Peyer's patch (tissue), 4 donors: Measurements from ENCODE around the gene DNAJC6. TPM values are rescaled to one million over a fixed set of nuclear protein-coding genes. Genes with fewer than 3 reads are reported as not detected.

Experiments
- DNase-seq, 3 donors: peaks; one replicate each; pipeline ENCODE4 v3.0.0-alpha.2; 2017 to 2019
- H3K27ac ChIP-seq, 4 donors: fragments of 200-600 bp; sonication (generic); one replicate each; pipeline ENCODE4 v1.5.1; 2016 to 2019
- H3K27me3 ChIP-seq, 2 donors: fragments of 200-600 bp; sonication (generic); one replicate each; pipeline ENCODE4 v1.5.1; 2019
- H3K36me3 ChIP-seq, 3 donors: fragments of 200-600 bp; sonication (generic); one replicate each; pipeline ENCODE4 v1.5.1; 2016 to 2019
- H3K4me1 ChIP-seq, 4 donors: fragments of 200-600 bp; sonication (generic); one replicate each; pipeline ENCODE4 v1.5.1; 2016 to 2019
- H3K4me3 ChIP-seq, 4 donors: fragments of 200-600 bp; sonication (generic); 1 replicate in 3 of 4; 2 replicates in 1 of 4; pipeline ENCODE4 v1.5.1; 2016 to 2019; ENCODE audit warnings: mild to moderate bottlenecking in 1 of 4
- H3K9me3 ChIP-seq, 4 donors: fragments of 200-600 bp; sonication (generic); one replicate each; pipeline ENCODE4 v1.5.1; 2016 to 2019; ENCODE audit warnings: mild to moderate bottlenecking in 1 of 4
- CTCF ChIP-seq, 6 experiments: fragments of 450-650 bp in 4 of 6; fragments of 200-600 bp in 2 of 6; sonication (generic) in 1 of 6; IDR thresholded peaks; one replicate each; pipeline ENCODE4 v1.5.1; 2017 to 2019; ENCODE audit warnings: antibody characterized with exemption in 6 of 6, mild to moderate bottlenecking in 3 of 6, moderate library complexity in 1 of 6
- POLR2A ChIP-seq, 2 donors: fragments of 450-650 bp; IDR thresholded peaks; one replicate each; pipeline ENCODE4 v1.5.1; 2017; ENCODE audit warnings: antibody characterized with exemption in 2 of 2, mild to moderate bottlenecking in 2 of 2, moderate library complexity in 2 of 2
- total RNA-seq, 4 donors: library from RNA; depleted of rRNA; stranded (reverse); fragments of >200 nt; gene quantifications; one replicate each; pipeline ENCODE4 v1.1.0, GENCODE V29; 2016

DNAJC6 gene
- total RNA-seq, 4 donors from 2014 or later = 0.35 to 1.7 (median 0.76) TPM; not detected in 1

- Histone ChIP-seq H3K4me1 (no peaks in the 10 kb centered on the region), H3K4me3 (no peak overlapping the region), H3K27me3 (no peaks in the 10 kb centered on the region), H3K36me3 (no peaks in the 10 kb centered on the region), H3K27ac (no peak overlapping the region), H3K9me3 (no peaks in the 10 kb centered on the region)
- DNase-seq = no peak
- TF ChIP-seq POLR2A (IDR thresholded peaks at IDR 0.05) (no peak), CTCF (IDR thresholded peaks at IDR 0.05) (no peak)
These were observed 33.9 kb downstream of the DNAJC6 start for GRCh38 chr1:65343286-65343685.

GRCh38 chr1:65344171-65344814, 35.0 kb downstream of the DNAJC6 start:
- H3K9me3 ChIP-seq = no peaks in the 10 kb centered on the region
- no peak overlapping the region for H3K27ac ChIP-seq
- H3K4me3 ChIP-seq = no peak overlapping the region
- H3K4me1 ChIP-seq = no peaks in the 10 kb centered on the region
- no peaks in the 10 kb centered on the region for H3K36me3 ChIP-seq
- no peaks in the 10 kb centered on the region for H3K27me3 ChIP-seq
- no peak for TF ChIP-seq CTCF (IDR thresholded peaks at IDR 0.05)
- no peak for TF ChIP-seq POLR2A (IDR thresholded peaks at IDR 0.05)
- no peak for DNase-seq

GRCh38 chr1:65346190-65346589, 36.8 kb downstream of the DNAJC6 start:
- TF ChIP-seq POLR2A (IDR thresholded peaks at IDR 0.05) = no peak
- H3K4me1 ChIP-seq = no peaks in the 10 kb centered on the region
- H3K9me3 ChIP-seq = no peaks in the 10 kb centered on the region
- H3K27ac ChIP-seq = no peak overlapping the region
- H3K27me3 ChIP-seq = no peaks in the 10 kb centered on the region
- no peak for DNase-seq
- H3K36me3 ChIP-seq = no peaks in the 10 kb centered on the region
- H3K4me3 ChIP-seq = no peak overlapping the region

- H3K27me3 ChIP-seq = no peaks in the 10 kb centered on the region
- H3K4me3 ChIP-seq = no peak overlapping the region
- no peak overlapping the region for H3K27ac ChIP-seq
- no peaks in the 10 kb centered on the region for H3K36me3 ChIP-seq
- no peak for DNase-seq
- no peaks in the 10 kb centered on the region for H3K9me3 ChIP-seq
- no peaks in the 10 kb centered on the region for H3K4me1 ChIP-seq
- TF ChIP-seq POLR2A (IDR thresholded peaks at IDR 0.05) (no peak), CTCF (IDR thresholded peaks at IDR 0.05) (no peak)
These were observed 45.8 kb downstream of the DNAJC6 start for GRCh38 chr1:65355031-65355712.

GRCh38 chr1:65357291-65357960, 48.1 kb downstream of the DNAJC6 start:
- DNase-seq = no peak
- Histone ChIP-seq H3K27me3 (no peaks in the 10 kb centered on the region), H3K9me3 (no peaks in the 10 kb centered on the region), H3K36me3 (no peaks in the 10 kb centered on the region), H3K27ac (no peak overlapping the region), H3K4me3 (no peak overlapping the region), H3K4me1 (no peaks in the 10 kb centered on the region)
- TF ChIP-seq POLR2A (IDR thresholded peaks at IDR 0.05) (no peak), CTCF (IDR thresholded peaks at IDR 0.05) (no peak)

- H3K4me3 ChIP-seq = no peak overlapping the region
- H3K4me1 ChIP-seq = no peaks in the 10 kb centered on the region
- no peaks in the 10 kb centered on the region for H3K36me3 ChIP-seq
- H3K27ac ChIP-seq = no peak overlapping the region
- no peaks in the 10 kb centered on the region for H3K9me3 ChIP-seq
- no peak for DNase-seq
- H3K27me3 ChIP-seq = no peaks in the 10 kb centered on the region
- no peak for TF ChIP-seq CTCF (IDR thresholded peaks at IDR 0.05)
- TF ChIP-seq POLR2A (IDR thresholded peaks at IDR 0.05) = no peak
These were observed 50.5 kb downstream of the DNAJC6 start for GRCh38 chr1:65359888-65360287.
